ENCODE data around the gene EXOC6B.

The EXOC6B gene

DNA sequence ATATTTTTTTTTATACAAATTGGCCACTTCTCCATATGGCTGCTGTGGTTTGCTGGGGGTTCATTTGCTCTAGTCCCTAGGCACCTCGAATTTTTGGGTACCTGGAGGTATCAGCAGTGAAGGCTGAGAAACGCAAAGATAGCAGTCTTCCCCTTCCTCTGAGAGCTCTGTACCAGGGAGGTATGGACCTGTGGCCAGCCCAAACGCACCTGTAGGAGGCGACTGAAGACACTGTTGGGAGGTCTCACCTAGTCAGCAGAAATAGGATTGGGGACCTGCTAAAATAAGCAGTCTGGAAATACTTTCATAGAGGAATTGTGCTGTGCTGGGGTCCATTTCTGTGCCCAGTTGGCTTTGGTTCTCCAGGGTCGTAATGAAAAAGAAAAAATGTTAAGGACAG, 385.9 kb downstream of the EXOC6B start:
- TF ChIP-seq TAF1 (IDR thresholded peaks at IDR 0.05; ENCODE audit: low read depth) (no peak), CEBPB (IDR thresholded peaks at IDR 0.05) (no peak), ZBTB7A (IDR thresholded peaks at IDR 0.05; ENCODE audit: low read depth) (no peak), YY1 (IDR thresholded peaks at IDR 0.05; ENCODE audit: low read depth) (no peak), EGR1 (IDR thresholded peaks at IDR 0.05) (no peak), REST (IDR thresholded peaks at IDR 0.05; ENCODE audit: low read depth) (no peak), TCF12 (IDR thresholded peaks at IDR 0.05; ENCODE audit: low read depth) (no peak), FOXM1 (IDR thresholded peaks at IDR 0.05; ENCODE audit: borderline replicate concordance, low read depth) (no peak), CREB1 (IDR thresholded peaks at IDR 0.05; ENCODE audit: low read depth) (no peak)
- TF ChIP-seq, protein P1, sequence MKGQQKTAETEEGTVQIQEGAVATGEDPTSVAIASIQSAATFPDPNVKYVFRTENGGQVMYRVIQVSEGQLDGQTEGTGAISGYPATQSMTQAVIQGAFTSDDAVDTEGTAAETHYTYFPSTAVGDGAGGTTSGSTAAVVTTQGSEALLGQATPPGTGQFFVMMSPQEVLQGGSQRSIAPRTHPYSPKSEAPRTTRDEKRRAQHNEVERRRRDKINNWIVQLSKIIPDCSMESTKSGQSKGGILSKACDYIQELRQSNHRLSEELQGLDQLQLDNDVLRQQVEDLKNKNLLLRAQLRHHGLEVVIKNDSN (IDR thresholded peaks at IDR 0.05) = no peak

DNA sequence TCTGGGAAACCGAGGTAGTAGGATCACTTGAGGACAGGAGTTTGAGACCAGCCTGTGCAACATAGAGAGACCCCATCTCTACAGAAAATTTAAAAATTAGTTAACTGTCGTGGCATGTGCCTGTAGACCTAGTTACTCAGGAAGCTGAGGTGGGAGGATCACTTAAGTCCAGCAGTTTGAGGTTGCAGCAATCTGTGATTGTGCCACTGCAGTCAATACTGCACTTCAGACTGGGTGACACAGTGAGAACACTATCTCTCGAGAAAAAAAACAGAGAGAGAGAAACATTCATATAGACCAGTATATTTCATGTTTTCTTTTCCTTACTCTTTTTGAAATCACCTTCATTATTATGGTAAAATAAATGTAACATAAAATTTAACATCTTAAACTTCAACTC, 387.5 kb downstream of the EXOC6B start:
- TF ChIP-seq, protein P1 (IDR thresholded peaks at IDR 0.05) = no peak

DNA sequence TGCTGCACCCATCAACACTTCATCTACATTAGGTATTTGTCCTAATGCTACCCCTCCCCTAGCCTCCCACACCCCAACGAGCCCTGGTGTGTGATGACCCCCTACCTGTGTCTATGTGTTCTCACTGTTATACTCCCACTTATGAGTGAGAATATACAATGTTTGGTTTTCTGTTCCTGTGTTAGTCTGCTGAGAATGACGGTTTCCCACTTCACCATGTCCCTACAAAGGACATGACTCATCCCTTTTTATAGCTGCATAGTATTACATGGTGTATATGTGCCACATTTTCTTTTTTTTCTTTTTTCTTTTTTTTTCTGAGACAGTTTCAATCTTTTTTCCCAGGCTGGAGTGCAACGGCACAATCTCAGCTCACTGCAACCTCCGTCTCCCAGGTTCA, 394.1 kb downstream of the EXOC6B start:
- no peak for TF ChIP-seq EP300 (IDR thresholded peaks at IDR 0.05; ENCODE audit: borderline replicate concordance)
- no peak for TF ChIP-seq EGR1 (IDR thresholded peaks at IDR 0.05)
- TF ChIP-seq FOXM1 (IDR thresholded peaks at IDR 0.05; ENCODE audit: borderline replicate concordance, low read depth) = no peak
- TF ChIP-seq, protein P1 (IDR thresholded peaks at IDR 0.05) = no peak
- TF ChIP-seq REST (IDR thresholded peaks at IDR 0.05; ENCODE audit: low read depth) = no peak
- TF ChIP-seq ZBTB7A (IDR thresholded peaks at IDR 0.05; ENCODE audit: low read depth) = no peak
- TF ChIP-seq TCF12 (IDR thresholded peaks at IDR 0.05; ENCODE audit: low read depth) = no peak
- no peak for TF ChIP-seq RAD21 (IDR thresholded peaks at IDR 0.05; ENCODE audit: low read depth)
- no peak for TF ChIP-seq YY1 (IDR thresholded peaks at IDR 0.05; ENCODE audit: low read depth)

GRCh38 chr2:72427022-72427861, 398.6 kb downstream of the EXOC6B start:
- TF ChIP-seq EP300 (IDR thresholded peaks at IDR 0.05; ENCODE audit: borderline replicate concordance) = no peak
- no peak for TF ChIP-seq EGR1 (IDR thresholded peaks at IDR 0.05)
- no peak for TF ChIP-seq MAX (IDR thresholded peaks at IDR 0.05)
- TF ChIP-seq FOXM1 (IDR thresholded peaks at IDR 0.05; ENCODE audit: borderline replicate concordance, low read depth) = no peak
- TF ChIP-seq TCF12 (IDR thresholded peaks at IDR 0.05; ENCODE audit: low read depth) = no peak
- TF ChIP-seq TEAD4 (IDR thresholded peaks at IDR 0.05) = no peak
- TF ChIP-seq YY1 (IDR thresholded peaks at IDR 0.05; ENCODE audit: low read depth) = no peak
- TF ChIP-seq RAD21 (IDR thresholded peaks at IDR 0.05; ENCODE audit: low read depth) = no peak
- no peak for TF ChIP-seq REST (IDR thresholded peaks at IDR 0.05; ENCODE audit: low read depth)
- TF ChIP-seq TAF1 (IDR thresholded peaks at IDR 0.05; ENCODE audit: low read depth) = no peak
- TF ChIP-seq CEBPB (IDR thresholded peaks at IDR 0.05) = no peak
- no peak for TF ChIP-seq CREB1 (IDR thresholded peaks at IDR 0.05; ENCODE audit: low read depth)
- TF ChIP-seq, protein P1 (IDR thresholded peaks at IDR 0.05) = no peak
